GM06990 (cell line): ENCODE results near the gene NFXL1.

Experiments used
- DNase-seq: peaks from one replicate; pipeline ENCODE4 v3.0.0-alpha.2; 2011; ENCODE audit not compliant: insufficient read length; ENCODE audit errors: extremely low read depth
- H3K27me3 ChIP-seq: replicated peaks from 2 replicates; pipeline ENCODE4 v1.6.0; 2011; ENCODE audit warnings: low read length; ENCODE audit not compliant: control insufficient read depth, insufficient read depth
- H3K36me3 ChIP-seq: 2 replicates; pipeline ENCODE4 v1.5.1; 2011; ENCODE audit warnings: low read length; ENCODE audit not compliant: control insufficient read depth, insufficient read depth
- H3K4me3 ChIP-seq: replicated peaks from 2 replicates; pipeline ENCODE4 v1.5.1; 2011; ENCODE audit warnings: low read depth, mild to moderate bottlenecking, control low read depth, low read length
- CTCF ChIP-seq: IDR thresholded peaks from 2 replicates; pipeline ENCODE4 v1.5.1; 2011; ENCODE audit warnings: low read length, control low read depth, mild to moderate bottlenecking, inconsistent platforms; ENCODE audit not compliant: insufficient read depth, poor library complexity, severe bottlenecking

NFXL1 gene

GRCh38 chr4:47816748-47817147 lies 97.6 kb downstream of the NFXL1 start:
- Histone ChIP-seq H3K4me3 (no peak overlapping the region), H3K36me3 (no peaks in the 10 kb centered on the region), H3K27me3 (no peaks in the 10 kb centered on the region; the same call in 1 of the 2 replicates)
- no peak for DNase-seq
- TF ChIP-seq CTCF = no peak

- Histone ChIP-seq H3K36me3 (no peaks in the 10 kb centered on the region), H3K4me3 (no peak overlapping the region), H3K27me3 (no peaks in the 10 kb centered on the region; the same call in 1 of the 2 replicates)
- no peak for DNase-seq
- no peak for TF ChIP-seq CTCF
Measured at GRCh38 chr4:47814618-47815295, 99.6 kb downstream of the NFXL1 start.

- no peaks in the 10 kb centered on the region for H3K36me3 ChIP-seq
- H3K4me3 ChIP-seq = no peak overlapping the region
- no peak for TF ChIP-seq CTCF
- DNase-seq = no peak
- H3K27me3 ChIP-seq = no peaks in the 10 kb centered on the region
Measured at GRCh38 chr4:47809654-47810203, 104.7 kb downstream of the NFXL1 start.

- no peak for DNase-seq
- Histone ChIP-seq H3K27me3 (no peaks in the 10 kb centered on the region; the same call in 1 of the 2 replicates), H3K4me3 (no peak overlapping the region), H3K36me3 (no peaks in the 10 kb centered on the region)
- no peak for TF ChIP-seq CTCF
Measured at GRCh38 chr4:47804598-47804997, 109.8 kb downstream of the NFXL1 start.

- Histone ChIP-seq H3K36me3 (no peaks in the 10 kb centered on the region), H3K27me3 (no peaks in the 10 kb centered on the region; the same call in 1 of the 2 replicates), H3K4me3 (no peak overlapping the region)
- no peak for TF ChIP-seq CTCF
- DNase-seq = no peak
Measured at GRCh38 chr4:47801481-47802002, 112.8 kb downstream of the NFXL1 start.

- TF ChIP-seq CTCF = no peak
- Histone ChIP-seq H3K27me3 (no peaks in the 10 kb centered on the region; the same call in 1 of the 2 replicates), H3K36me3 (no peaks in the 10 kb centered on the region), H3K4me3 (no peak overlapping the region)
- DNase-seq = no peak
Measured at GRCh38 chr4:47798165-47798564, 116.2 kb downstream of the NFXL1 start.
